Stimulated activated CD8-positive, alpha-beta memory T cell treated with anti-CD3 and anti-CD28 coated beads, Interleukin-12 subunit alpha, Interleukin-12 subunit beta, amount 100 ng/mL, for 4 hours (primary cell): ENCODE data around the gene PDE4B.
"Not testable (repeated sequence)": the region's sequence is repeated elsewhere in the genome, so short reads cannot be mapped to it uniquely, and the experiment has no call there.

ENCODE experiments used
- DNase-seq: peaks from one replicate; pipeline ENCODE4 v3.0.0-alpha.2; 2020; ENCODE audit warnings: low read depth

PDE4B gene

GRCh38 chr1:65994223-65994622 is 201.5 kb downstream of the PDE4B start:
- no peak for DNase-seq

- no peak for DNase-seq
Observed at GRCh38 chr1:65995336-65995735, 202.6 kb downstream of the PDE4B start.

- DNase-seq: no peak
Observed at GRCh38 chr1:65995928-65996327, 203.2 kb downstream of the PDE4B start.

GRCh38 chr1:65997693-65998092 is 205.0 kb downstream of the PDE4B start:
- DNase-seq: no peak

- no peak for DNase-seq
Observed at GRCh38 chr1:65998763-65999583, 206.3 kb downstream of the PDE4B start.

- no peak for DNase-seq
Observed at GRCh38 chr1:66000033-66000637, 207.4 kb downstream of the PDE4B start.

- DNase-seq: no peak
Observed at GRCh38 chr1:66003690-66004089, 211.0 kb downstream of the PDE4B start.

- DNase-seq: not testable (repeated sequence)
Observed at GRCh38 chr1:66006534-66006933, 213.8 kb downstream of the PDE4B start.

GRCh38 chr1:66012106-66012784 is 219.6 kb downstream of the PDE4B start:
- DNase-seq: no peak

- DNase-seq: no peak
Observed at GRCh38 chr1:66013371-66013770, 220.7 kb downstream of the PDE4B start.

- no peak for DNase-seq
Observed at GRCh38 chr1:66022904-66023620, 230.4 kb downstream of the PDE4B start.

GRCh38 chr1:66025188-66025587 is 232.5 kb downstream of the PDE4B start:
- DNase-seq: no peak

GRCh38 chr1:66028035-66028434 is 235.3 kb downstream of the PDE4B start:
- DNase-seq: no peak

GRCh38 chr1:66033781-66034180 is 241.1 kb downstream of the PDE4B start:
- no peak for DNase-seq

- no peak for DNase-seq
Observed at GRCh38 chr1:66035616-66036245, 243.0 kb downstream of the PDE4B start.

GRCh38 chr1:66041654-66042053 is 249.0 kb downstream of the PDE4B start:
- no peak for DNase-seq

GRCh38 chr1:66043186-66043585 is 250.5 kb downstream of the PDE4B start:
- no peak for DNase-seq

- no peak for DNase-seq
Observed at GRCh38 chr1:66044912-66045311, 252.2 kb downstream of the PDE4B start.

GRCh38 chr1:66046415-66046814 is 253.7 kb downstream of the PDE4B start:
- no peak for DNase-seq

- DNase-seq: no peak
Observed at GRCh38 chr1:66048011-66048410, 255.3 kb downstream of the PDE4B start.

GRCh38 chr1:66050123-66050522 is 257.4 kb downstream of the PDE4B start:
- no peak for DNase-seq

GRCh38 chr1:66050633-66051032 is 257.9 kb downstream of the PDE4B start:
- no peak for DNase-seq
